ENCODE measurements around the gene ITGAE.
"Not testable (repeated sequence)": the region's sequence is repeated elsewhere in the genome, so short reads cannot be mapped to it uniquely, and the experiment has no call there.

ITGAE gene

DNA sequence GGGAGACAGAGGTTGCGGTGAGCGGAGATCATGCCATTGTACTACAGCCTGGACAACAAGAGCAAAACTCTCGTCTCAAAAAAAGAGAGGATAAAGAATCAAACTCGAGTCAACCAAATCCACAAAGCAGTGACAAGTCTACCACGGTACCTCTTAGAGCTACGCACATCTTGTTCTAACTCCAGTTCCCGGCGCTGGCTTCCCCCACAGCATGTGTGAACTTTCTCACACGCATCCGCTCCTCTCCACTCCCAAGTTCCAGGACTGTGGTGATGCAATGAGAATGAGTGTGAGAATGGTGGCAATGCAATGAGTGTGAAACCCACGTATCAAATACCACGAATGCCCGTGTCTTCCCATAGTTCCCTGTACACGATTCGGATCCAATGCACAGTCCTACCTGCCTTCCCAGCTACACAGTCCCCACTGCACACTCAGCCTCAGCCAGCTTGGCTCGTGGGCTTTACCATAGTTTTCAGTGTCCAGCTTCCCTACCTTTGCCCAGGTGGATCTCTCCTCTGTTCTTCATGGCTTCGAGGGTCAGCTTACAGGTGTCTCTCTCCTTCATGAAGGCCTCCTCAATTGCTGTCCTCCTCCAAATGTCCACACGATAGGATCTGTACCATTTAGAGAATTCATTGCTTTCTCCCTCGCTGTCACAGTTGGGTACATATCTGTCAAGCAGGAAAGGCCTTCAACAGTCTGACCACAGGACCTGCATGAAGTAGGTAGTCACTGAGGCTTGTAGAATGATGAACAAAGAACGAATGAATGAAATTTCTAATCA lies 95.9 kb downstream of the ITGAE start:
- no peak for DNase-seq (ENCODE audit: low read depth)
- TF ChIP-seq CTCF (conservative IDR thresholded peaks at IDR 0.05; ENCODE audit: low read depth, low read length) = no peak
- H3K4me3 ChIP-seq (ENCODE audit: low read length) = no peak overlapping the region

DNA sequence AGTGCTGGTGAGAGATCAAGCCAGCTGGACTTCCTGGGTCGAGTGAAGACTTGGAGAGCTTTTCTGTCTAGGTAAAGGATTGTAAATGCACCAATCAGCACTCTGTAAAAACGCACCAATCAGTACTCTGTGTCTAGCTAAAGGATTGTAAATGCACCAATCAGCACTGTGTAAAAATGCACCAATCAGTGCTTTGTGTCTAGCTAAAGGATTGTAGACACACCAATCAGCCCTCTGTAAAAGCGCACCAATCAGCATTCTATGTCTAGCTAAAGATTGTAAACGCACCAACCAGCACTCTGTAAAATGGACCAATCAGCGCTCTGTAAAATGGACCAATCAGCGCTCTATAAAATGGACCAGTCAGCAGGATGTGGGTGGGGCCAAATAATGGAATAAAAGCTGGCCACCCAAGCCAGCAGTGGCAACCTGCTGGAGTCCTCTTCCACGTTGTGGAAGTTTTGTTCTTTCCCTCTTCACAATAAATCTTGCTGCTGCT lies 98.9 kb downstream of the ITGAE start:
- H3K4me3 ChIP-seq (ENCODE audit: low read length); DNase-seq (ENCODE audit: low read depth): not testable (repeated sequence)

DNA sequence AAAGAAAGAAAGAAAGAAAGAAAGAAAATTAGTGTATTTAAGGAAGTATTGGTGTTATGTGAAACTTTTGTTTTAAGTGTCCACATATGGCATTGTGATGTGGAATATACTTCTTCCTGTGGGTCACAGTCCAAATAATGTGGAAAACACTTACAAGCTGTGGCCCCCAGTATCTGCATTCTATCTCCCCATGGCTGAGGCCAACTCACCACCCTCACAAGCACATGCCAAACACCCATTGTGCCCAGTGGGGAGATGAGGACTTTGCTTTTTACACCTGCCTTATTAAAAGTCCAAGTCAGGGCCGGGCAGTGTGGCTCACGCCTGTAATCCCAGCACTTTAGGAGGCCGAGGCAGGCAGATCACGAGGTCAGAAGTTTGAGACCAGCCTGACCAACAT lies 101.0 kb downstream of the ITGAE start:
- no peak overlapping the region for H3K4me3 ChIP-seq (ENCODE audit: low read length)
- TF ChIP-seq CTCF (conservative IDR thresholded peaks at IDR 0.05; ENCODE audit: low read depth, low read length) = no peak
- no peak for DNase-seq (ENCODE audit: low read depth)

DNA sequence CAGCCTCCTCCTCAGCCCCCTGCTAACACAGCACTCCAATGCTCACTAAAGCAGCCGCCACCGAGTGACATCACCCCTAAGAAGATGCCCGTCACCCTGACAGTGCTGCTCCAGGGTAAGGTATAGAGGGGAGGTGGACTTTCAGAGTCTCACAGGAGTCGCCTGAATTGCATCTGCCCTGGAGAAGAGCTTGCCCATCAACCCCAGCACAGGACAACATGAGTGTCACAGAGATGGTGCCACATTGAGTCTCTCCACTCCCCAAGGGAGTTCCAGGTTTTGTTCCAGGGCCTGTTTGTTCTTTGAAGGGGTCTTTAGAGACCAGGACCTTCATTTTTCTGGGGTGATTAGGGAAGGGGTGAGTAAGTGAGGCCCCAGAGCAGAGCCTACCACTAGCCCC lies 102.8 kb downstream of the ITGAE start:
- no peak for DNase-seq (ENCODE audit: low read depth)
- no peak overlapping the region for H3K4me3 ChIP-seq (ENCODE audit: low read length)
- TF ChIP-seq CTCF (conservative IDR thresholded peaks at IDR 0.05; ENCODE audit: low read depth, low read length) = no peak

DNA sequence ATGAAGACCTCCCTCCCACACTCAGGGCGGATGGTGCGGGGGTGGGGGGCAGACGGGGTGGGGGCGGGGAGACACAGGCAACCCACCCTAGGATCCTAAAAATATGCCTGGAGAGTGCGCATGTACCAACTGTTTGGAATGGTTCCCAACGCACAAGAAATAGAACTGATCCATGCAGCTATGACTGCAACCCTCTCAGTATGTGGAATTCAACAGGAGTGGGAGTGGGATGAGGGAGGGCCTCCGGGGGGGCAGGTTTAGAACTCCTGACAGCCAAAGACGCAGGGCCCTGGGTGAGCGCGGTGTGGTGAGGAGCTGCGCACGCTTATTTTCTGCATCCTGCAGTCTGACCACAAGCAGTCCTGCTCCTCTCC lies 103.9 kb downstream of the ITGAE start:
- TF ChIP-seq CTCF (conservative IDR thresholded peaks at IDR 0.05; ENCODE audit: low read depth, low read length) = no peak
- no peak overlapping the region for H3K4me3 ChIP-seq (ENCODE audit: low read length)
- no peak for DNase-seq (ENCODE audit: low read depth)

DNA sequence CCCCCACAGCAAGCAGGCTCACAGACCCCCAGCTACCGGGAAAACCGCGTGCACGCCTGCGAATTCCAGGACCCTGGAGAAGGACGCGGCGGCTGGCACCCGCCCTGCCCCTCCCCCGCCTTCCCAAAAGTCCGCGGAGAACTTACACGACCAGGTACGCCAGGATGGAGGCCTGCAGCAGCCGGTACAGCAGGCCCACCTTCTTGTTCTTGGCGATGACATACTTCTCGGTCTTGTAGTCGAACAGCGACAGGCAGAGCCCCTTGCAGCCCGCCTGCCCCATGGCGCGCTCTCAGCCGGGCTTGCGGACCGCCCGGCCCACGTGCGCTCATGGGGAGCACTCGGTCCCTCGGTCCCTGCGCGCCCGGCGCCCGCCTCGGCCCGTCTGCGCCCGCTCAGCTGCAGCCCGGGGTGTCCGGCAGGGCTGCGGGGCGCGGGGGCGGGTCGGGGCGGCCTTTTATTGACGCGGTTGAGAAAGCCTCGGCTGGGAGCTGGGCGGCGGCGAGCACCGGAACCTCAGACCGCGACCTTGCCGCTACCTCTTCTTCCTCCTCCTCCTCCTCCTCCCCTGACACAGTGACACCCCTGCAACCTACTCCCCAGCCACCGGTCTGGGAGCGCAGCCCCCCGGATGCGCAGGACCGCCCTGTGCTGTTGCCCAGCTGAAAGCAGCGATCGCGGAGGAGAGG lies 105.1 kb downstream of the ITGAE start, which contains the start of gene P2RX5:
Gene P2RX5 (minus strand): TSS at position 433 of the 689 bp plus-strand sequence. CDS start 150 bp downstream, at position 283.
- no peak for DNase-seq (ENCODE audit: low read depth)
- H3K4me3 ChIP-seq (ENCODE audit: low read length) = peak within 1 kb of the TSS; percentile 55
- no peak for TF ChIP-seq CTCF (conservative IDR thresholded peaks at IDR 0.05; ENCODE audit: low read depth, low read length)

GRCh38 chr17:3695129-3695722 lies 105.8 kb downstream of the ITGAE start:
- DNase-seq (ENCODE audit: low read depth) = no peak
- TF ChIP-seq CTCF (conservative IDR thresholded peaks at IDR 0.05; ENCODE audit: low read depth, low read length) = no peak
- H3K4me3 ChIP-seq (ENCODE audit: low read length) = peak overlapping the region; percentile 55
